OCI-LY1 (cell line): ENCODE data around the gene EREG.

Experiments used
- H2AFZ ChIP-seq: fragments of 200-600 bp; sonication (generic), shearing (Covaris generic); 2 replicates; pipeline ENCODE4 v1.6.0; 2014; ENCODE audit warnings: antibody characterized with exemption, mild to moderate bottlenecking, low read length
- H3F3A ChIP-seq: fragments of 200-600 bp; sonication (generic), shearing (Covaris generic); 2 replicates; pipeline ENCODE4 v1.6.0; 2014; ENCODE audit warnings: mild to moderate bottlenecking, antibody characterized with exemption, low read length, moderate library complexity; ENCODE audit not compliant: insufficient read depth
- H3K27ac ChIP-seq: fragments of 200-600 bp; sonication (generic); 2 replicates; pipeline ENCODE4 v1.5.1; 2014; ENCODE audit warnings: low read length, mixed run types, mild to moderate bottlenecking, low read depth; ENCODE audit not compliant: poor library complexity, severe bottlenecking
- H3K27me3 ChIP-seq: fragments of 200-600 bp; sonication (generic); 2 replicates; pipeline ENCODE4 v1.6.0; 2014; ENCODE audit warnings: antibody characterized with exemption, mild to moderate bottlenecking, low read length, moderate library complexity; ENCODE audit not compliant: insufficient read depth
- H3K36me3 ChIP-seq: fragments of 200-600 bp; sonication (generic); 2 replicates; pipeline ENCODE4 v1.6.1; 2014; ENCODE audit warnings: mild to moderate bottlenecking, antibody characterized with exemption, low read length, moderate library complexity, mixed read lengths; ENCODE audit not compliant: insufficient read depth
- H3K4me1 ChIP-seq: fragments of 200-600 bp; sonication (generic); 2 replicates; pipeline ENCODE4 v1.5.1; 2014; ENCODE audit warnings: mild to moderate bottlenecking, low read length, moderate library complexity; ENCODE audit not compliant: insufficient read depth, severe bottlenecking
- H3K4me2 ChIP-seq: fragments of 200-600 bp; sonication (generic), shearing (Covaris generic); 2 replicates; pipeline ENCODE4 v1.6.1; 2014; ENCODE audit warnings: low read length
- H3K4me3 ChIP-seq: fragments of 200-600 bp; sonication (generic); 2 replicates; pipeline ENCODE4 v1.5.1; 2014; ENCODE audit warnings: low read length, low read depth, mild to moderate bottlenecking, mixed read lengths; ENCODE audit not compliant: poor library complexity, severe bottlenecking
- H3K79me2 ChIP-seq: fragments of 200-600 bp; shearing (Covaris generic); 2 replicates; pipeline ENCODE4 v1.6.1; 2016; ENCODE audit warnings: mixed run types, low read length, mixed read lengths; ENCODE audit not compliant: insufficient read depth
- H3K9ac ChIP-seq: fragments of 200-600 bp; sonication (generic), shearing (Covaris generic); 2 replicates; pipeline ENCODE4 v1.6.1; 2014; ENCODE audit warnings: mild to moderate bottlenecking, low read length, mixed read lengths
- H3K9me2 ChIP-seq: fragments of 200-600 bp; sonication (generic), shearing (Covaris generic); 2 replicates; pipeline ENCODE4 v1.6.1; 2014; ENCODE audit warnings: low read depth, mild to moderate bottlenecking, low read length, mixed read lengths
- H3K9me3 ChIP-seq: fragments of 200-600 bp; shearing (Covaris generic); 2 replicates; pipeline ENCODE4 v1.6.1; 2014; ENCODE audit warnings: low read length, mixed read lengths
- H4K20me1 ChIP-seq: fragments of 200-600 bp; sonication (generic), shearing (Covaris generic); 2 replicates; pipeline ENCODE4 v1.6.0; 2016; ENCODE audit warnings: mild to moderate bottlenecking, low read length; ENCODE audit not compliant: insufficient read depth
- CTCF ChIP-seq: fragments of 200-600 bp; sonication (generic), shearing (Covaris generic); IDR thresholded peaks from 2 replicates; pipeline ENCODE4 v1.5.1; 2017; ENCODE audit warnings: mild to moderate bottlenecking, antibody characterized with exemption, low read length, moderate library complexity, mixed read lengths
- EZH2 ChIP-seq: fragments of 200-600 bp; sonication (generic), shearing (Covaris generic); IDR thresholded peaks from 2 replicates; pipeline ENCODE4 v1.8.0; 2017; ENCODE audit warnings: borderline replicate concordance, mixed run types, mild to moderate bottlenecking, antibody characterized with exemption, low read length, moderate library complexity, mixed read lengths

EREG gene

DNA sequence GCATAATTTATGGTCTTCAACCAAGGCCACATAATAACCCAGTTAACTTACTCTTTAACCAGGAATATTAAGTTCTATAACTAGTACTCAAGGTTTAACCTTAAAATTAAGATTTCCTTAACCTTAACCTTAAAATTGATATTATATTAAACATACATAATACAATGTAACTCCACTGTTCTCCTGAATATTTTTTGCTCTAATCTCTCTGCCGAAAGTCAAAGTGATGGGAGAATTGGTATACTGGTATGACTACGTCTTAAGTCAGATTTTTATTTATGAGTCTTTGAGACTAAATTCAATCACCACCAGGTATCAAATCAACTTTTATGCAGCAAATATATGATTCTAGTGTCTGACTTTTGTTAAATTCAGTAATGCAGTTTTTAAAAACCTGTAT lies 22.8 kb downstream of the EREG start:
- no peaks in the 10 kb centered on the region for H4K20me1 ChIP-seq
- H3K27me3 ChIP-seq, result no peaks in the 10 kb centered on the region
- no peaks in the 10 kb centered on the region for H3F3A ChIP-seq
- TF ChIP-seq EZH2, result no peak
- no peak for TF ChIP-seq CTCF
- no peak overlapping the region for H3K27ac ChIP-seq
- H3K9me2 ChIP-seq, result no peaks in the 10 kb centered on the region
- no peaks in the 10 kb centered on the region for H3K4me1 ChIP-seq
- no peaks in the 10 kb centered on the region for H3K36me3 ChIP-seq
- no peaks in the 10 kb centered on the region for H3K79me2 ChIP-seq
- no peak overlapping the region for H3K4me3 ChIP-seq
- no peak overlapping the region for H3K9ac ChIP-seq
- no peak overlapping the region for H2AFZ ChIP-seq
- no peak overlapping the region for H3K4me2 ChIP-seq
- H3K9me3 ChIP-seq, result no peaks in the 10 kb centered on the region

- Histone ChIP-seq H3K4me3 (no peak overlapping the region), H3K4me2 (no peak overlapping the region), H3K36me3 (no peaks in the 10 kb centered on the region), H3K9me2 (no peaks in the 10 kb centered on the region), H3K9ac (no peak overlapping the region), H3K27me3 (no peaks in the 10 kb centered on the region), H4K20me1 (no peaks in the 10 kb centered on the region), H3K9me3 (no peaks in the 10 kb centered on the region), H3K79me2 (no peaks in the 10 kb centered on the region), H3F3A (no peaks in the 10 kb centered on the region), H2AFZ (no peak overlapping the region), H3K4me1 (no peaks in the 10 kb centered on the region), H3K27ac (no peak overlapping the region)
- TF ChIP-seq EZH2, result no peak
- TF ChIP-seq CTCF, result no peak
Measured at GRCh38 chr4:74389494-74389893, 24.5 kb downstream of the EREG start.

GRCh38 chr4:74390677-74391076 lies 25.7 kb downstream of the EREG start:
- no peak overlapping the region for H3K4me3 ChIP-seq
- no peak overlapping the region for H2AFZ ChIP-seq
- H3K4me1 ChIP-seq, result no peaks in the 10 kb centered on the region
- H3K9ac ChIP-seq, result no peak overlapping the region
- no peaks in the 10 kb centered on the region for H3K9me2 ChIP-seq
- H3F3A ChIP-seq, result no peaks in the 10 kb centered on the region
- no peaks in the 10 kb centered on the region for H4K20me1 ChIP-seq
- H3K27me3 ChIP-seq, result no peaks in the 10 kb centered on the region
- TF ChIP-seq EZH2 (no peak), CTCF (no peak)
- no peaks in the 10 kb centered on the region for H3K9me3 ChIP-seq
- H3K79me2 ChIP-seq, result no peaks in the 10 kb centered on the region
- H3K4me2 ChIP-seq, result no peak overlapping the region
- no peaks in the 10 kb centered on the region for H3K36me3 ChIP-seq
- H3K27ac ChIP-seq, result no peak overlapping the region
